Activated B cell treated with CpG ODN at 0.5 μM for 24 hours (primary cell): Measurements from ENCODE around the gene GRIN1. TPM values are rescaled to one million over a fixed set of nuclear protein-coding genes. Genes with fewer than 3 reads are reported as not detected.
A peak's percentile ranks its signal among the peaks of the same experiment; 100 is the strongest.

Source experiments
- ATAC-seq: fragments of 200-7000 bp; cut with Tn5 transposase; one replicate; pipeline ENCODE4 v1.10.0; 2021; ENCODE audit warnings: low read depth, mild to moderate bottlenecking, moderate library complexity
- CTCF ChIA-PET: fragments of 350-600 bp; sonication (Branson Sonifier 250); formaldehyde crosslinking; loops from one replicate; lab custom pipeline; 2021; ENCODE audit warnings: antibody characterized with exemption; lab: Charles Lee
- POLR2A ChIA-PET: fragments of 350-600 bp; sonication (Branson Sonifier 250); formaldehyde crosslinking; loops from one replicate; lab custom pipeline; 2021; ENCODE audit warnings: antibody characterized with exemption; lab: Charles Lee
- DNase-seq: peaks from one replicate; pipeline ENCODE4 v3.0.0; 2022
- H3K27ac Mint-ChIP-seq: one replicate; pipeline ENCODE4 v1.8.0; 2020; ENCODE audit warnings: mixed read lengths
- H3K27me3 Mint-ChIP-seq: one replicate; pipeline ENCODE4 v1.8.0; 2021; ENCODE audit warnings: mixed read lengths
- H3K36me3 Mint-ChIP-seq: one replicate; pipeline ENCODE4 v1.8.0; 2021; ENCODE audit warnings: low read depth, mixed read lengths
- H3K4me1 Mint-ChIP-seq: one replicate; pipeline ENCODE4 v1.8.0; 2021; ENCODE audit warnings: mixed read lengths
- H3K4me3 Mint-ChIP-seq: one replicate; pipeline ENCODE4 v1.8.0; 2020; ENCODE audit warnings: mild to moderate bottlenecking, mixed read lengths
- H3K9me3 Mint-ChIP-seq: one replicate; pipeline ENCODE4 v1.8.0; 2020; ENCODE audit warnings: mixed read lengths
- CTCF ChIP-seq: fragments of 200-600 bp; IDR thresholded peaks from one replicate; pipeline ENCODE4 v1.8.0; 2022; ENCODE audit warnings: antibody characterized with exemption, mild to moderate bottlenecking
- intact Hi-C: fragments of 100-400 bp; cut with micrococcal nuclease; formaldehyde crosslinking; loops from one replicate; pipeline ENCODE4 v1.15.1; 2024
- total RNA-seq: library from RNA; stranded (reverse); gene quantifications from 2 replicates; pipeline ENCODE4 v1.2.3, GENCODE V29; 2022

GRIN1 gene
- total RNA-seq, 1 donor from 2014 or later = 0.22 TPM

GRCh38 chr9:137201205-137201868, 62.4 kb downstream of the GRIN1 start:
- ChIA-PET POLR2A (interaction anchor here (0.5 to 3.8 kb wide), 21 partner anchors 7 to 460 kb away, joined by 3 to 53 read pairs (median 4); partner anchors contain the start of genes ANAPC2, MAN1B1, RNF208 and SAPCD2), CTCF (interaction anchor here (0.9 to 2.6 kb wide), 3 partner anchors 13 to 50 kb away, joined by 3 to 10 read pairs (median 4); partner anchors contain the start of genes ANAPC2 and SSNA1)
- peak overlapping the region; percentile 83 for H3K4me3 Mint-ChIP-seq
- TF ChIP-seq CTCF = no peak
- ATAC-seq (no peak), DNase-seq (no peak)
- H3K4me1 Mint-ChIP-seq = peaks cover 47% of the 10 kb centered on the region
- H3K27me3 Mint-ChIP-seq = no peaks in the 10 kb centered on the region
- peaks cover 8% of the 10 kb centered on the region for H3K36me3 Mint-ChIP-seq
- H3K27ac Mint-ChIP-seq = peak overlapping the region; percentile 79
- intact Hi-C loops = loop anchor here (2.0 kb wide), 2 partner anchors 73 to 83 kb away; no protein-coding TSS in a partner anchor
- no peaks in the 10 kb centered on the region for H3K9me3 Mint-ChIP-seq

- ChIA-PET CTCF (interaction anchor here (2.6 kb wide), 1 partner anchor 14 kb away, joined by 10 read pairs; the partner anchor contains the start of genes ANAPC2 and SSNA1), POLR2A (interaction anchor here (0.7 to 3.8 kb wide), 4 partner anchors 14 to 75 kb away, joined by 5 to 53 read pairs (median 28); partner anchors contain the start of genes ANAPC2, RNF208 and SSNA1)
- TF ChIP-seq CTCF = no peak
- Mint-ChIP-seq H3K4me3 (no peak overlapping the region), H3K4me1 (peaks cover 60% of the 10 kb centered on the region), H3K27me3 (no peaks in the 10 kb centered on the region), H3K27ac (no peak overlapping the region), H3K36me3 (peaks cover 15% of the 10 kb centered on the region), H3K9me3 (no peaks in the 10 kb centered on the region)
- intact Hi-C loops = no loop called here
- ATAC-seq (no peak), DNase-seq (no peak)
Measured at GRCh38 chr9:137202966-137203365, 64.0 kb downstream of the GRIN1 start.

GRCh38 chr9:137204731-137205125, 65.8 kb downstream of the GRIN1 start:
- TF ChIP-seq CTCF = no peak
- peaks cover 24% of the 10 kb centered on the region for H3K36me3 Mint-ChIP-seq
- ATAC-seq (no peak), DNase-seq (no peak)
- no peaks in the 10 kb centered on the region for H3K27me3 Mint-ChIP-seq
- H3K4me3 Mint-ChIP-seq = peak overlapping the region; percentile 92
- H3K4me1 Mint-ChIP-seq = peaks cover 54% of the 10 kb centered on the region
- H3K27ac Mint-ChIP-seq = peak overlapping the region; percentile 90
- POLR2A ChIA-PET = interaction anchor here (0.6 to 5.3 kb wide), 9 partner anchors 15 to 118 kb away, joined by 3 to 46 read pairs (median 5); partner anchors contain the start of genes MAN1B1, RNF208, RNF224 and SSNA1
- no peaks in the 10 kb centered on the region for H3K9me3 Mint-ChIP-seq
- intact Hi-C loops = loop anchor here (1.0 kb wide), 3 partner anchors 16 to 37 kb away; partner anchors contain the start of genes ANAPC2, SSNA1 and TUBB4B
- CTCF ChIA-PET = interaction anchor here (1.3 to 1.8 kb wide), 2 partner anchors 16 to 22 kb away, joined by 4 to 5 read pairs; partner anchors contain the start of genes ANAPC2, RNF224 and SSNA1

- intact Hi-C loops = loop anchor here (1.0 kb wide), 3 partner anchors 17 to 36 kb away; partner anchors contain the start of genes ANAPC2, SSNA1 and TUBB4B
- DNase-seq (peak; percentile 96), ATAC-seq (peak; percentile 41)
- CTCF ChIA-PET = interaction anchor here (1.1 to 1.8 kb wide), 3 partner anchors 17 to 31 kb away, joined by 3 to 5 read pairs (median 4); partner anchors contain the start of genes ANAPC2, RNF224 and SSNA1
- Mint-ChIP-seq H3K27ac (peak within 1 kb of the TSS; percentile 90), H3K4me3 (peak within 1 kb of the TSS; percentile 92), H3K4me1 (peaks cover 54% of the 10 kb centered on the region), H3K9me3 (no peaks in the 10 kb centered on the region), H3K36me3 (peaks cover 26% of the 10 kb centered on the region), H3K27me3 (no peaks in the 10 kb centered on the region)
- POLR2A ChIA-PET = interaction anchor here (0.6 to 5.3 kb wide), 12 partner anchors 11 to 119 kb away, joined by 3 to 46 read pairs (median 4); partner anchors contain the start of genes MAN1B1, RNF208, RNF224 and SSNA1
- TF ChIP-seq CTCF = no peak
Measured at GRCh38 chr9:137205126-137206069, 66.4 kb downstream of the GRIN1 start, which contains the start of the genes NDOR1 and TMEM203. Gene NDOR1, plus strand, starts transcription at chr9:137205700. Its CDS starts 78 bp downstream, at chr9:137205778. Gene TMEM203, minus strand, starts transcription at chr9:137205648. Its CDS starts 234 bp downstream, at chr9:137205414.
